Keratinocyte (primary cell): ENCODE data around the gene TMEM151B. TPM values are rescaled to one million over a fixed set of nuclear protein-coding genes. Genes with fewer than 3 reads are reported as not detected.

Experiments used
- DNase-seq: peaks from one replicate; pipeline ENCODE4 v3.0.0-alpha.2; 2011; ENCODE audit warnings: low read depth, missing footprints, low spot score
- FAIRE-seq: peaks from 2 replicates; lab custom pipeline; 2011; peaks lifted over from hg19 to GRCh38; lab: Jason Lieb, UNC
- H2AFZ ChIP-seq: 2 replicates; pipeline ENCODE4 v1.6.0; 2012; ENCODE audit warnings: low read length, control low read depth, inconsistent platforms; ENCODE audit not compliant: control insufficient read depth
- H3K27ac ChIP-seq: 2 replicates; pipeline ENCODE4 v1.5.1; 2011; ENCODE audit warnings: low read length; ENCODE audit not compliant: control insufficient read depth, insufficient read depth
- H3K27me3 ChIP-seq: 3 replicates; pipeline ENCODE4 v1.6.0; 2011; ENCODE audit warnings: low read length; ENCODE audit not compliant: control insufficient read depth, insufficient read depth; ENCODE audit errors: extremely low read depth
- H3K36me3 ChIP-seq, 2 experiments: 2 replicates in 1 of 2; 3 replicates in 1 of 2; pipeline ENCODE4 v1.5.1; 2011; ENCODE audit warnings: low read length in 2 of 2, mild to moderate bottlenecking in 1 of 2; ENCODE audit not compliant: control insufficient read depth in 2 of 2, insufficient read depth in 2 of 2; ENCODE audit errors: extremely low read depth in 1 of 2
- H3K4me1 ChIP-seq: 3 replicates; pipeline ENCODE4 v1.5.1; 2011; ENCODE audit warnings: low read length; ENCODE audit not compliant: control insufficient read depth, insufficient read depth; ENCODE audit errors: extremely low read depth
- H3K4me2 ChIP-seq: 3 replicates; pipeline ENCODE4 v1.6.0; 2011; ENCODE audit warnings: low read depth, low read length; ENCODE audit not compliant: control insufficient read depth, insufficient read depth; ENCODE audit errors: extremely low read depth
- H3K4me3 ChIP-seq, 3 experiments: fragments of 200-600 bp in 1 of 3; sonication (generic) in 1 of 3; 2 replicates in 2 of 3; 3 replicates in 1 of 3; pipeline ENCODE4 v1.5.1; 2011 to 2016; ENCODE audit warnings: low read length in 3 of 3, mild to moderate bottlenecking in 3 of 3, control low read depth in 2 of 3, inconsistent platforms in 1 of 3, low read depth in 1 of 3, mixed read lengths in 1 of 3, mixed run types in 1 of 3, moderate library complexity in 1 of 3; ENCODE audit not compliant: control insufficient read depth in 2 of 3, insufficient read depth in 2 of 3; ENCODE audit errors: extremely low read depth in 1 of 3
- H3K79me2 ChIP-seq: 2 replicates; pipeline ENCODE4 v1.6.0; 2012; ENCODE audit warnings: low read length; ENCODE audit not compliant: control insufficient read depth, insufficient read depth
- H3K9ac ChIP-seq: 3 replicates; pipeline ENCODE4 v1.6.0; 2011; ENCODE audit warnings: low read length; ENCODE audit not compliant: control insufficient read depth, insufficient read depth; ENCODE audit errors: extremely low read depth
- H3K9me1 ChIP-seq: 3 replicates; pipeline ENCODE4 v1.6.0; 2011; ENCODE audit warnings: low read length; ENCODE audit not compliant: control insufficient read depth, insufficient read depth; ENCODE audit errors: extremely low read depth
- H3K9me3 ChIP-seq: 2 replicates; pipeline ENCODE4 v1.5.1; 2012; ENCODE audit warnings: low read depth, low read length; ENCODE audit not compliant: control insufficient read depth
- H4K20me1 ChIP-seq: 3 replicates; pipeline ENCODE4 v1.6.0; 2011; ENCODE audit warnings: low read length; ENCODE audit not compliant: control insufficient read depth, insufficient read depth; ENCODE audit errors: extremely low read depth
- CTCF ChIP-seq, 3 experiments: IDR thresholded peaks in 1 of 3; conservative IDR thresholded peaks in 1 of 3; optimal IDR thresholded peaks in 1 of 3; 2 replicates in 2 of 3; 3 replicates in 1 of 3; pipeline versions ENCODE3 to v1.5.1; 2011; ENCODE audit warnings: low read length in 3 of 3, mild to moderate bottlenecking in 3 of 3, moderate library complexity in 2 of 3, control low read depth in 1 of 3, inconsistent platforms in 1 of 3; ENCODE audit not compliant: insufficient read depth in 2 of 3; ENCODE audit errors: extremely low read depth in 1 of 3
- EZH2 ChIP-seq: IDR thresholded peaks from one replicate; pipeline ENCODE4 v1.6.1; 2012; ENCODE audit warnings: inconsistent platforms, mild to moderate bottlenecking, low read length, moderate library complexity
- dilution Hi-C: fragments of 300-500 bp; cut with MboI; formaldehyde crosslinking; loops from one replicate; pipeline ENCODE4 v1.7.0; 2020; ENCODE audit warnings: low sequenced_read_pairs; ENCODE audit not compliant: extremely low pct_ligation_motif_present
- polyA plus RNA-seq, 5 experiments: library from polyadenylated mRNA; depleted of rRNA in 3 of 5; stranded (reverse) in 3 of 5; stranded (forward) in 1 of 5; unstranded in 1 of 5; fragments of >200 nt; gene quantifications; 1 replicate in 1 of 5; 2 replicates in 3 of 5; 3 replicates in 1 of 5; pipeline versions ENCODE4 v1.2.1 to v1.2.3, GENCODE V29; 2011 to 2012; ENCODE audit warnings: missing spikeins in 2 of 5, low read depth in 1 of 5, low replicate concordance in 1 of 5

The TMEM151B gene
- polyA plus RNA-seq, 1 donor (not counting 4 experiments of a cell fraction or from before 2014, with no cell fraction given) = not detected

GRCh38 chr6:44298864-44299263 is 28.6 kb downstream of the TMEM151B start:
- TF ChIP-seq CTCF (optimal IDR thresholded peaks at IDR 0.05 in 1 of 3, IDR thresholded peaks at IDR 0.05 in 1 of 3, conservative IDR thresholded peaks at IDR 0.05 in 1 of 3; ENCODE audit: extremely low read depth in 1 of 3, insufficient read depth in 2 of 3, low read length in 3 of 3) (no peak), EZH2 (no peak)
- Histone ChIP-seq H3K4me3 (no peak overlapping the region), H3K4me1 (peaks cover 7% of the 10 kb centered on the region), H4K20me1 (peaks cover 3% of the 10 kb centered on the region), H3K4me2 (no peak overlapping the region), H3K27ac (no peak overlapping the region), H3K36me3 (peaks cover 27 to 30% of the 10 kb centered on the region in 2 experiments), H3K9ac (no peak overlapping the region), H3K27me3 (peaks cover 37% of the 10 kb centered on the region), H3K9me3 (no peaks in the 10 kb centered on the region), H3K79me2 (no peaks in the 10 kb centered on the region), H3K9me1 (peaks cover 2% of the 10 kb centered on the region), H2AFZ (no peak overlapping the region)
- DNase-seq = no peak
- dilution Hi-C loops = no loop called here
- FAIRE-seq = no peak

GRCh38 chr6:44300292-44300823 is 30.1 kb downstream of the TMEM151B start:
- Histone ChIP-seq H3K9me3 (no peaks in the 10 kb centered on the region), H3K4me3 (no peak overlapping the region), H3K4me2 (no peak overlapping the region), H3K27me3 (peaks cover 29% of the 10 kb centered on the region), H4K20me1 (peaks cover 3% of the 10 kb centered on the region), H3K27ac (no peak overlapping the region), H3K4me1 (peaks cover 7% of the 10 kb centered on the region), H3K9me1 (peaks cover 2% of the 10 kb centered on the region), H3K36me3 (peaks cover 40 to 42% of the 10 kb centered on the region in 2 experiments), H3K9ac (no peak overlapping the region), H2AFZ (no peak overlapping the region), H3K79me2 (no peaks in the 10 kb centered on the region)
- dilution Hi-C loops = no loop called here
- DNase-seq (no peak), FAIRE-seq (no peak)
- no peak for TF ChIP-seq CTCF (optimal IDR thresholded peaks at IDR 0.05 in 1 of 3, IDR thresholded peaks at IDR 0.05 in 1 of 3, conservative IDR thresholded peaks at IDR 0.05 in 1 of 3; ENCODE audit: extremely low read depth in 1 of 3, insufficient read depth in 2 of 3, low read length in 3 of 3)
- TF ChIP-seq EZH2 = no peak
